HG03457 (cell line): ENCODE data around the gene EMSY.
"Not testable (repeated sequence)": the region's sequence is repeated elsewhere in the genome, so short reads cannot be mapped to it uniquely, and the experiment has no call there.

Experiments used
- ATAC-seq: cut with Tn5 transposase; IDR thresholded peaks from one replicate; pipeline ENCODE4 v1.9.1; 2021; ENCODE audit warnings: moderate number of reproducible peaks; ENCODE audit not compliant: unreplicated experiment

The EMSY gene

GRCh38 chr11:76444384-76445120, at the start of gene EMSY:
TSS of gene EMSY (plus strand) at chr11:76445018. CDS start at chr11:76446939, 1,921 bp downstream.
- peak; percentile 87 for ATAC-seq

GRCh38 chr11:76395296-76395695, 49.5 kb upstream of the EMSY start:
- no peak for ATAC-seq

GRCh38 chr11:76397383-76397782, 47.4 kb upstream of the EMSY start:
- no peak for ATAC-seq

- ATAC-seq: no peak
Observed at GRCh38 chr11:76400967-76401366, 43.9 kb upstream of the EMSY start.

GRCh38 chr11:76401484-76401883, 43.3 kb upstream of the EMSY start:
- not testable (repeated sequence) for ATAC-seq

- no peak for ATAC-seq
Observed at GRCh38 chr11:76406359-76406758, 38.5 kb upstream of the EMSY start.

- no peak for ATAC-seq
Observed at GRCh38 chr11:76408171-76408965, 36.5 kb upstream of the EMSY start.

- no peak for ATAC-seq
Observed at GRCh38 chr11:76410851-76411357, 33.9 kb upstream of the EMSY start.

GRCh38 chr11:76415073-76415472, 29.7 kb upstream of the EMSY start:
- ATAC-seq: no peak

- no peak for ATAC-seq
Observed at GRCh38 chr11:76419896-76420295, 24.9 kb upstream of the EMSY start.

- ATAC-seq: no peak
Observed at GRCh38 chr11:76424379-76424778, 20.4 kb upstream of the EMSY start.

- ATAC-seq: no peak
Observed at GRCh38 chr11:76424891-76425290, 19.9 kb upstream of the EMSY start.

GRCh38 chr11:76426660-76427059, 18.2 kb upstream of the EMSY start:
- no peak for ATAC-seq

- no peak for ATAC-seq
Observed at GRCh38 chr11:76436020-76436419, 8.8 kb upstream of the EMSY start.

GRCh38 chr11:76443268-76443980, 1.4 kb upstream of the EMSY start:
- no peak for ATAC-seq

GRCh38 chr11:76444065-76444383, 794 bp upstream of the EMSY start:
- no peak for ATAC-seq

GRCh38 chr11:76445121-76446084, 585 bp downstream of the EMSY start:
- ATAC-seq: peak; percentile 24

GRCh38 chr11:76448506-76448905, 3.7 kb downstream of the EMSY start:
- no peak for ATAC-seq

GRCh38 chr11:76453248-76453647, 8.4 kb downstream of the EMSY start:
- ATAC-seq: no peak

- no peak for ATAC-seq
Observed at GRCh38 chr11:76455331-76455730, 10.5 kb downstream of the EMSY start.
